ENCODE results near the gene PNMA5.
"Not testable (repeated sequence)": the region's sequence is repeated elsewhere in the genome, so short reads cannot be mapped to it uniquely, and the experiment has no call there.

DNA sequence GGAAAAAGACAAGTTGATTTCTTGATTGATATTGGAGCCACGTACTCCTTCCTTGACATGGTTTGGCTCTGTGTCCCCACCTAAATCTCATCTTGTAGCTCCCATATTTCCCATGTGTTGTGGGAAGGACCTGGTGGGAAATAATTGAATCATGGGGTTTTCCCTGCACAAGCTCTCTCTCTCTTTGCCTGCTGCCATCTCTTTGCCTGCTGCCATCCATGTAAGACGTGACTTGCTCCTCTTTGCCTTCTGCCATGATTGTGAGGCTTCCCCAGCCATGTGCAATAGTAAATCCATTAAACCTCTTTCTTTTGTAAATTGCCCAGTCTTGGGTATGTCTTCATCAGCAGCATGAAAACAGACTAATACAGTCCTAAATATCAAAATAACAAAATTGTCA, 8.3 kb upstream of the PNMA5 start:
- TF ChIP-seq SAP30 (IDR thresholded peaks at IDR 0.05; ENCODE audit: insufficient read depth, insufficient replicate concordance, low read length); EZH2 (IDR thresholded peaks at IDR 0.05; ENCODE audit: low read depth, low read length, severe bottlenecking); POLR2A (IDR thresholded peaks at IDR 0.05; ENCODE audit: control extremely low read depth in 1 of 2, low read depth in 2 of 2, low read length in 2 of 2); EP300 (IDR thresholded peaks at IDR 0.05; ENCODE audit: borderline replicate concordance in 1 of 2, low read depth in 2 of 2, low read length in 2 of 2); TEAD4 (IDR thresholded peaks at IDR 0.05; ENCODE audit: low read depth, low read length); PHF8 (conservative IDR thresholded peaks at IDR 0.05; ENCODE audit: low read depth, low read length); SUZ12 (IDR thresholded peaks at IDR 0.05; ENCODE audit: low read length): not testable (repeated sequence)
- TF ChIP-seq, protein P1, sequence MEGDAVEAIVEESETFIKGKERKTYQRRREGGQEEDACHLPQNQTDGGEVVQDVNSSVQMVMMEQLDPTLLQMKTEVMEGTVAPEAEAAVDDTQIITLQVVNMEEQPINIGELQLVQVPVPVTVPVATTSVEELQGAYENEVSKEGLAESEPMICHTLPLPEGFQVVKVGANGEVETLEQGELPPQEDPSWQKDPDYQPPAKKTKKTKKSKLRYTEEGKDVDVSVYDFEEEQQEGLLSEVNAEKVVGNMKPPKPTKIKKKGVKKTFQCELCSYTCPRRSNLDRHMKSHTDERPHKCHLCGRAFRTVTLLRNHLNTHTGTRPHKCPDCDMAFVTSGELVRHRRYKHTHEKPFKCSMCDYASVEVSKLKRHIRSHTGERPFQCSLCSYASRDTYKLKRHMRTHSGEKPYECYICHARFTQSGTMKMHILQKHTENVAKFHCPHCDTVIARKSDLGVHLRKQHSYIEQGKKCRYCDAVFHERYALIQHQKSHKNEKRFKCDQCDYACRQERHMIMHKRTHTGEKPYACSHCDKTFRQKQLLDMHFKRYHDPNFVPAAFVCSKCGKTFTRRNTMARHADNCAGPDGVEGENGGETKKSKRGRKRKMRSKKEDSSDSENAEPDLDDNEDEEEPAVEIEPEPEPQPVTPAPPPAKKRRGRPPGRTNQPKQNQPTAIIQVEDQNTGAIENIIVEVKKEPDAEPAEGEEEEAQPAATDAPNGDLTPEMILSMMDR (IDR thresholded peaks at IDR 0.05; ENCODE audit: control extremely low read depth in 1 of 3, insufficient read depth in 1 of 3, low read depth in 1 of 3, low read length in 3 of 3), result not testable (repeated sequence)
